ENCODE data around the gene HOXA5. TPM values are rescaled to one million over a fixed set of nuclear protein-coding genes. Genes with fewer than 3 reads are reported as not detected.

HOXA5 gene
- total RNA-seq, 2 experiments from 2014 or later = not detected

- POLR2A ChIA-PET = no interaction called here
These were observed 21.0 kb upstream of the HOXA5 start for GRCh38 chr7:27164367-27165088.

DNA sequence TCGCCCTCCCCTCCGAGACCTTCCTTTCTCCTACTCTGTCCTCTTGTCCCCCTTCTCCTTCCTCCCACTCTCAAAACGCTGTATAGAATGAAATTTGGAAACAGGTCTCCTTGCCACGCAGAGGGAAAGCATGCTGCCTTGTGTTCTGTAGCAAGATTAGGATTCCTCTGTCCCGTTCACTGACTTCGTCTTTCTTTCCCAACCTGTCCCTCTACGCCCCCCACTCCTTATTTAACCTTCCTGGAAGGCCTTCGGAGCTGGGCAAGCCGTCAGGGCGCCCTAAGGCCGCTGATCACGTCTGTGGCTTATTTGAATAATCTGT lies 20.5 kb upstream of the HOXA5 start:
- ChIA-PET POLR2A (no interaction called here), CTCF (interaction anchor here (2.8 kb wide), 1 partner anchor 9 kb away, joined by 8 read pairs; no protein-coding TSS in a partner anchor)

More at GRCh38 chr7:27164367-27165088, 21.0 kb upstream of the HOXA5 start:
- CTCF ChIA-PET = interaction anchor here (2.8 kb wide), 1 partner anchor 10 kb away, joined by 8 read pairs; no protein-coding TSS in a partner anchor

GRCh38 chr7:27163288-27164044 lies 20.0 kb upstream of the HOXA5 start:
- POLR2A ChIA-PET = interaction anchor here (0.8 kb wide), 1 partner anchor 962 kb away, joined by 3 read pairs; the partner anchor contains the start of gene CBX3

GRCh38 chr7:27162561-27163287 lies 19.2 kb upstream of the HOXA5 start:
- POLR2A ChIA-PET = interaction anchor here (0.8 kb wide), 1 partner anchor 961 kb away, joined by 3 read pairs; the partner anchor contains the start of gene CBX3
- CTCF ChIA-PET = interaction anchor here (1.0 to 3.1 kb wide), 5 partner anchors 11 to 869 kb away, joined by 3 to 23 read pairs (median 10); partner anchors contain the start of gene HOXA10

More at GRCh38 chr7:27163288-27164044, 20.0 kb upstream of the HOXA5 start:
- CTCF ChIA-PET = interaction anchor here (1.0 to 3.1 kb wide), 4 partner anchors 9 to 482 kb away, joined by 5 to 23 read pairs (median 14); partner anchors contain the start of gene HOXA10

GRCh38 chr7:27161721-27162560 lies 18.5 kb upstream of the HOXA5 start:
- CTCF ChIA-PET = interaction anchor here (1.0 to 3.1 kb wide), 10 partner anchors 9 to 1269 kb away, joined by 3 to 23 read pairs (median 6); partner anchors contain the start of genes HOXA10 and HOXA3

GRCh38 chr7:27161214-27161720 lies 17.8 kb upstream of the HOXA5 start:
- ChIA-PET POLR2A (no interaction called here), CTCF (interaction anchor here (0.6 to 3.1 kb wide), 25 partner anchors 9 to 1269 kb away, joined by 3 to 23 read pairs (median 3); partner anchors contain the start of genes HOXA10, HOXA3, HOXA4 and HOXA6)

More at GRCh38 chr7:27161721-27162560, 18.5 kb upstream of the HOXA5 start:
- POLR2A ChIA-PET = no interaction called here

GRCh38 chr7:27160546-27161213 lies 17.2 kb upstream of the HOXA5 start:
- ChIA-PET CTCF (interaction anchor here (0.6 to 3.1 kb wide), 25 partner anchors 8 to 1268 kb away, joined by 3 to 23 read pairs (median 3); partner anchors contain the start of genes HOXA10, HOXA3, HOXA4 and HOXA6), POLR2A (no interaction called here)

- ChIA-PET CTCF (interaction anchor here (1.2 to 3.1 kb wide), 13 partner anchors 9 to 791 kb away, joined by 3 to 23 read pairs (median 5); partner anchors contain the start of genes HOXA10 and HOXA4), POLR2A (no interaction called here)
These were observed 16.7 kb upstream of the HOXA5 start for GRCh38 chr7:27160145-27160545.

DNA sequence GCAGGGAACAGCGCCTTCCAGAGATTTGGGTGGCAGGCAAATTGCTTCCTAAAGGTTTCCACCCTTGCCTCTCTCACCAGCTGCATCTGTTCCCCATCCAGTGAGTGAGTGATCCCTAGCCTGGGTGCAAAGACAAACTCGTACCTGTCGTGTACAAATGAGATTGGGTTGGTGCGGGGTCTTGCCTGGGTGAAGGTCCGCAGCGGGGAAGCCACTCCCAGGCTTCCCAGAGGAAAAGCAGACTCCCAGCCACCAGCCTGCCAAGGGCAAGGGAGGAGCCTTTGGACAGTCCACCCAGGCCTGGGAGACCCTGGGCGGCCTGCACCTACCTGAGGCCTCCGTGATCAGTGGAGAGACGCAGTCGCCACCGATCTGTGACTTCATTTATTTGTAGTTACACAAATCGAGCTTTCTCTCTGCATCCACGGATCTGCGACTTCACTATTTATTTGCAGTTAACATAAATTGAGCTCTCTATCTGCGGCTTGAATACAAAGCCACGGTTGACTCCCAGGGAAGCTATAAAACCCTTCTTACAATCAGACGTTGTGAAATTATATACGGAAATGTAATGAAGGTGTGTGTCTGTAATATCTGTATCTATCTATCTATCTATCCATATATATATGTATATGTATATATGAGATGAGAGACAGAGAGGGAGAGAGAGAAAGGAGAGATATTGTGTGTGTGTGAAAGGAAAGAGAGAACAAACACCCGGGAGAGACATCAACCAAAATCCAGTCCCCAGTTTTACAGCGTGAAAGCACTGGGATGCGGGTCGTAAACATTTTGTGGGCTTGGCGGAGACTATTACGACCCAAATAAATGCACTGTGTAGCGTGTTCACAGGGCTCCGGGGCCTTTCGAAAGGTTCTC lies 16.0 kb upstream of the HOXA5 start:
- CTCF ChIA-PET = no interaction called here

DNA sequence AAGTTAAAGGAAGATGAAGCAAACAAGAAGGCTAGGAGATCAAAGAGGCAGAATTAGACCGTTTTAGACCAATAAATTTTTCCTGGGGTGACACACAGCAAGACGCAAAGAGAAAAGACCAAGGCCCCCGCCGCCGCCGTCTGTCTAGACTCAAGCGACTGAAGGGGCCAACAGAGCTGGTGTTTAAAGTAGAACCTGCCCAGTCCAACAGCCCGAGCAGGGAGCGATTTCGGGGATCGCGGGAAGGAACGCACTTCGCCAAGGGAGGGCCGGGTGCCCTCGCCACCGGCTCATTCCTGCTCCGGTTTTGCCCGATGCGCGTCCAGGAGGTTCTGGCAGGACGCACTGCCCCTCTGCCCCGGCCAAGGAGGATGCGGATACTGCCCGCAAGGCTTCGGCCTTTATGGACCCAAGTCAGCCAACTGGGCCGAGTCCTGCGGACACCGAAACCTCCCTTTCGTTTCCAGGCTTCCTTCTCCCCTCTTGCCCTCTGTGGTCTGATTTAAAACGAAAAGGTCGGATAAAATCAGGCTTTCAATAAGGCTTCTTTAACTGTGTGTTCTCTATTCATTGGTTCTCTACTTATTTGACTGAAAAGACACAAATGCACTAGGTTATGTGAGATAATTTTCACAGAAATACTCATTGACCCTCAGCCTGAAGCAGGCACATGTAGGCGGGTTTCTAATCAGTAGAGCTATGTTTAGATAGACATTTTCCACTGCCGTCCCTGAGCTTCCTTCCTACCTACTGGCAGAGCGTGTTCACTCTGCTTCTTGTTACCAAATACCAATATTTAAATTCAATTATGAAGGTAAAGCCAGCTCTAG lies 15.2 kb upstream of the HOXA5 start:
- ChIA-PET POLR2A (no interaction called here), CTCF (interaction anchor here (0.9 kb wide), 1 partner anchor 476 kb away, joined by 3 read pairs; no protein-coding TSS in a partner anchor)

More for the DNA sequence above, 16.0 kb upstream of the HOXA5 start:
- POLR2A ChIA-PET = no interaction called here

DNA sequence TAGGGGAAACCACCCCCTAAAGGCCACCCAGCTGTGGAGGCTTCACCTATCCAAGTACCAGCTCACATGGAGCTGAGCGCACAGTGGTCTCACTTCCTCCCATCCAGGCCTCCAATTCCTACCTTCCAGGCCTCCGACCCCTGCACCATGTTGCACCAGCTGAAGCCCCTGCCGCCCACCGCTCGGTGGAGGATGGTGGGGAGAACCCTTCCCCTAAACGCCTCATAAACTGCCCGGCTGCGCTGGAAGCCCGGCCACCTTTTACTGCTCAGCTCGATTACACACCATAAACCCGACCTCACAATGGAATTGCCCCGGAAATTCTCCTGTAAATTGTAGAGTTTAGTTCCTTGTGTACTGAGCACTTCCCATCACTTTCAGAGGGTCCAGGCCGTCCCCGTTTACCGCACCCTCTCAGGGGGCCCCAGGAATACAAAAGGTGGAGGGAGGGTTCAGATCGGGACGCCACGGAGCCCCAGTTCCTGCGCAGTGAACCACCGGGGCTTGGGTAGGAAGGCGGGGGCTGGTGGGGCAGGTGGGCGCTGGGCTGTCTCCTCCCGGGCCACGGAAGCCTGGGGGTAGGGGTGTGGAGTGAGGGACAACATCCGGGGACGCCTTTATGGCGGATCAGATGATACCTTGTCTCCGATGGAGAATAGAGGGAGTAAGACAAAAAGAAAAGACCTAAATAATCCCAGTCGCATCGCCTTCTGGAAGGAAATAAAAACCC lies 14.4 kb upstream of the HOXA5 start:
- POLR2A ChIA-PET = no interaction called here
- CTCF ChIA-PET = interaction anchor here (0.6 to 0.9 kb wide), 2 partner anchors 282 to 475 kb away, joined by 3 read pairs; no protein-coding TSS in a partner anchor

GRCh38 chr7:27156916-27157701 lies 13.6 kb upstream of the HOXA5 start:
- ChIA-PET CTCF (interaction anchor here (0.6 to 1.1 kb wide), 5 partner anchors 10 to 474 kb away, joined by 3 to 4 read pairs (median 3); partner anchors contain the start of genes HOXA10, HOXA13 and HOXA6), POLR2A (no interaction called here)

GRCh38 chr7:27156508-27156898 lies 13.0 kb upstream of the HOXA5 start, which contains the start of gene HOXA7:
HOXA7 (minus strand) TSS chr7:27156675; CDS start chr7:27156545, 130 bp downstream.
- ChIA-PET POLR2A (no interaction called here), CTCF (interaction anchor here (0.7 to 1.1 kb wide), 3 partner anchors 9 to 18 kb away, joined by 3 to 4 read pairs (median 3); partner anchors contain the start of genes HOXA10 and HOXA6)

Data from activated CD8-positive, alpha-beta memory T cell treated with anti-CD3 and anti-CD28 coated beads for 36 hours (primary cell).